HG02759 (cell line): ENCODE results near the gene PRM1.

Experiments used
- ATAC-seq: cut with Tn5 transposase; IDR thresholded peaks from one replicate; pipeline ENCODE4 v1.9.1; 2021; ENCODE audit warnings: mild to moderate bottlenecking, moderate library complexity; ENCODE audit not compliant: unreplicated experiment

The PRM1 gene

DNA sequence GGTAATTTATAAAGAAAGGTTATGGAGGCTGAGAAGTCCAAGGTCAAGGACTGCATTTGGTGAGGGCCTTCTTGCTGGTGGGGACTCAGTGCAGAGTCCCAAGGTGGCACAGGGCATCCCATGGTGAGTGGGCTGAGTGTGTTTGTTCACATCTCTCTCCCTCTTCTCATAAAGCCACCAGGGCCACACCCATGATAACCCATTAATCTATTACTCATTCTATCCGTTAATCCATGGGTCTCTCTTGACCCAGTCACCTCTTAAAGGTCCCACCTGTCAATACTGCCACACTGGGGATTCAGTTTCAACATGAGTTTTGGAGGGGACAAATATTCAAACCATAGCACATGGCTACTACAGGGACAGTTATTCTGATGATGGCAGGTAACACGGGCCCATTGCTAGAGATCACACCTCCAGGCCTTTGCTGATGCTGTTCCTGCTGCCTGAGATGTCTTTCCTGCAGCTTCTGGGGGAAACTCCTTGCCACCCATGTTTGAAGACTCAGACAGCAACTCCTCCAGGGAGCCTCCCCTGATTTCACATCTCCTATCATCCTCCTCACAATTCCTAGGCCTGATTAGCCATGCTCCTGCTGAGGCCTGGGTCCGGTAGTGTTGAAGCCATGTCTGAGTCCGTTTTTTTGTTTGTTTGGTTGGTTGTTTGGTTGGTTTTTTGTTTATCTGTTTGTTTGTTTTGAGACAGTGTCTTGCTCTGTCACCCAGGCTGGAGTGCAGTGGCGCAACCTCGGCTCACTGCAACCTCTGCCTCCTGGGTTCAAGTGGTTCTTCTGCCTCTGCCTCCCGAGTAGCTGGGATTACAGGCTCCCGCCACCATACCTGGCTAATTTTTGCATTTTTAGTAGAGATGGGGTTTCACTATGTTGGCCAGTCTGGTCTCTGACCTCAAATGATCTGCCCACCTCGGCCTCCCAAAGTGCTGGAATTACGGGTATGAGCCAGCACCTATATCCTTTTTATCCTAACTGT is 41.2 kb downstream of the PRM1 start:
- no peak for ATAC-seq

DNA sequence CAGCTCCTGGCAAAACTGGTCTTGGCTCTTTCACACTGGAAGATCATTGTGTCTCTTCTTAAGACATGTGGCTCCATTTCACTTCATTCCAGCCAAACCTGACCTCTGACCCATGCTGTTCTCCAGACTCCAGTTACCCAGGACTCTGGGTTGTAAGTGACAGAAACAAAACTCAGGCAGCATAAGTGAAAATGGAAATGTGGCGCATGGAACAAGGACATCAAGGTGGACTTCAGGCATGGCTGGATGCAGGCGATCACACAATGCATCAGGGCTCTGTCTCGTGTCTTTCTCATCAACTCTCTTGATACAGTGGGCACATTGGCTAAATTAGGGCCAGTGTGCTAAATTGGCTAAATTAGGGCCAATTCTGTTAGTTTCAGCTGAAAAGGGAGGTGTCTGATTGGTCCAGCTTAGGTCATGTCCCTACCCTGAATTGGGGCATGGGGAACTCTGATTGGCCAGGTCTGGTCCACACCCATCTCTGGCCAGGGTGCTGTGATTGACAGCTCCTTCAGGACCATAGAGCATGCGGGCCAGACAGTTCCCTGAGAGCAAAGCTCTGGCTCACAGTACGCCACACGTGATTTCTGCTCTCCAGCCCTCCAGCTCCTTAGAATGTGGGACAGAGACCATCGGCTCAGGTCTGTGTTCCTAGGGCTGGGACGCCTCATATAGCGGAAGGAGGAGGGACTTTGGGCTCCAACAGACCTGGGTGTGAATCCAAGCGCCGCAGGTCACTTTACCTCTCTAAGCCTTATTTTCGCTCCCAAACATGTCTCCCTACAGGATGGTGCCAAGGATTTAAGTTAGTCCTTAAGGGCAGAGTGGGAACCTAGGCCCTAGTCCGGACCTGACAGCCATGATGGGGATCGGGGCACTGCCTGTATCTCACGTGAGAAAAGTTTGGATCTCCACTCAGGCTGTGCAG is 42.6 kb downstream of the PRM1 start:
- no peak for ATAC-seq

DNA sequence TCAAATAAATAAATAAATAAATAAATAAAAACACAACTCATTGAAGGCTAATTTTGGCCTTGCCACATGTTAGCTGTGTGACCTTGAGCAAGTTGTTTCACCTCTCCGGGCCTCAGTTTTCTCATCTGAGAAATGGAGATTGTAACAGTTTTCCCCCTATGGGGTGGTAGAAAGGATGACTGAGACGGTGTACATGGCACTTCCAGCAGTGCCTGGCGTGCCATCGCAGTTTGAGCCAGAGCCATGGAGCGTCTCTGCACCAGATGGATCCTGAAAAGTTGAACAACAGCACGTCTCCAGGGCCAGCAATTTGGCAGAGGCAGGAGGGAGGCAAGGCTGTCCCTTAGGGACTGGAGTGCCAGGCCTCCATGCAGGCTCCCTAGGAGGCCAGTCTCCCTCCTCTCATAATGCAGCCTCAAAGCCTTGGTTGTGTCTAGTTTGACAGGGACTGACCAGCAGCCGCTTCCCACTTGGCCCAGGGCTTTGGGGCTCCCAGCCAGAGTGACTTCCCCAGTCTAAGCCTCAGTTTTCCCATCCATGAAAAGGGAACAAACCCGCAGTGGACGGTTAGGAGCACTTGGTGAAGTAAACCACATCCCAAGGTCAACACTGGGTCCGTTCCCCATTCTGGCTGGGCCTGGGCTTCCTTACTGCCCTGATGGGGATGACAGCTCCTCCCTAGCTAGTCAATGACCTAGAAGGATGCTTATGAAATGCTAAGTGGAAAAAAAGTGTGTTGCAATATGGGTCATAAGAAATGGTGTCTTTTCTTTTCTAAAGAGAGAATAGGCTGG is 44.5 kb downstream of the PRM1 start:
- ATAC-seq, result no peak

DNA sequence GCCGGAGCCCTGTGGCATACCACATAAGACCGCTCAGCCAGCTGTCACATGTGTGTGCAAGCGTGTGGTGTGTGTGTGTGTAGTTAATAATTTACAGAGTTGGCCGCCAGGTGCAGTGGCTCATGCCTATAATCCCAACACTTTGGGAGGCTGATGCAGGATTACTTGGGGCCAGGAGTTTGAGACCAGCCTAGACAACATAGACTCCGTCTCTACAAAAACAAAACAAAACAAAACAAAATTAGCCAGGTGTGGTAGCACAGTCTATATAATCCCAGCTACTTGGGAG is 45.5 kb downstream of the PRM1 start:
- no peak for ATAC-seq

DNA sequence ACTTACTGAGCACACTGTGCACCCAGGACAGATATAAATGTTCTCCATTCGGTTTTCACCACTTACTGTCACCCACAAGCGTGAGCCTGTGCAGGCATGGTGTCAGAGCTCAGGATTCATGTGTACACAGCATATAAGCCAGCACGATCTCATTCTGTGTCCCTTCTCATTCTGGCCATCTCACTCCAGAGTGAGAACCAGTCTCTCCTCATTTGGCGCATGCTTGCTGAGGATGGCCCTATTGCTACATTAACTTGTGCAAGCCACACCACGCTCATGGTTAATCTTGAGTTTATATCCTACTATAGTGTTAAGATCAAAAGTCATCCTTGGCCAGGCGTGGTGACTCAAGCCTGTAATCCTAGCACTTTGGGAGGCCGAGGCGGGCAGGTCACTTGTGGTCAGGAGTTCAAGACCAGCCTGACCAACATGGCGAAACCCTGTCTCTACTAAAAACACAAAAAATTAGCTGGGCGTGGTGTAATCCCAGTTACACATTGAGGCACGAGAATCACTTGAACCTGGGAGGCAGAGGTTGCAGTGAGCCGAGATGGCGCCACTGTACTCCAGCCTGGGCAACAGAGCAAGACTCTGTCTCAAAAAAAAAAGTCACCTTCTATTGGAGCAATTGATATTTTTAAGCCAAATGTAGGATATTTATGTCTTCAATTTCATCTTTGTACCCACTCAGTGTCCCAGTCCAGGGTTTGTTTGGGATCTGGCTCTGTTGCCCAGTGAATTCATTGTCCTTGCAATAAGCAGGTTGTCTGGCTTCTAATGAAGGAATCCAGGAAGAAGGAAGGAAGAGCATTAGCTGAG is 46.0 kb downstream of the PRM1 start:
- ATAC-seq, result no peak

DNA sequence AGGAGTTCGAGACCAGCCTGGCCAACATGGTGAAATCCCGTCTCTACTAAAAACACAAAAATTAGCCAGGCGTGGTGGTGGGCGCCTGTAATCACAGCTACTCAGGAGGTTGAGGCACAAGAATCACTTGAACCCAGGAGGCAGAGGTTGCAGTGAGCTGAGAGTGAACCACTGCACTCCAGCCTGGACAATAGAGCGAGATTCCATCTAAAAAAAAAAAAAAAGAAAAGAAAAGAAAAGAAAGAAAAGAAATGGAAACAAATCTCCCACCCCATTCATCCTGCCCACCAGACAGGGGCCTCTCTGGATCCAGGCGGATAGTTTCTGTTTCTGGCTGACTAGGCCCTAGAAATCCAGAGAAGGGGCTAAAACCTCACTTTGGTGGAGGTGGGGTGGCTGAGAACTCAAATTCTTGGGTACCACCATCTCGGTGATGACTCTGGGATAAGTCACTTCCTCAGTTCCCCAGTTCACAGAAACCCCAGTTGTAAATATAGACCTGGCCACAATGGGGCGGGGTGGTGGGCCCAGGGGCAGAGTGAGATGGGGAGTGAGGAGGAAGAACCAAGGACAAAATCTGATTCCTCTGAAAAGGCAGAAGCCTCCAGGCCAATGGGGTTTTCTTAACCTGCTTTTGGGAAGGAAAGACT is 47.3 kb downstream of the PRM1 start:
- ATAC-seq, result no peak

DNA sequence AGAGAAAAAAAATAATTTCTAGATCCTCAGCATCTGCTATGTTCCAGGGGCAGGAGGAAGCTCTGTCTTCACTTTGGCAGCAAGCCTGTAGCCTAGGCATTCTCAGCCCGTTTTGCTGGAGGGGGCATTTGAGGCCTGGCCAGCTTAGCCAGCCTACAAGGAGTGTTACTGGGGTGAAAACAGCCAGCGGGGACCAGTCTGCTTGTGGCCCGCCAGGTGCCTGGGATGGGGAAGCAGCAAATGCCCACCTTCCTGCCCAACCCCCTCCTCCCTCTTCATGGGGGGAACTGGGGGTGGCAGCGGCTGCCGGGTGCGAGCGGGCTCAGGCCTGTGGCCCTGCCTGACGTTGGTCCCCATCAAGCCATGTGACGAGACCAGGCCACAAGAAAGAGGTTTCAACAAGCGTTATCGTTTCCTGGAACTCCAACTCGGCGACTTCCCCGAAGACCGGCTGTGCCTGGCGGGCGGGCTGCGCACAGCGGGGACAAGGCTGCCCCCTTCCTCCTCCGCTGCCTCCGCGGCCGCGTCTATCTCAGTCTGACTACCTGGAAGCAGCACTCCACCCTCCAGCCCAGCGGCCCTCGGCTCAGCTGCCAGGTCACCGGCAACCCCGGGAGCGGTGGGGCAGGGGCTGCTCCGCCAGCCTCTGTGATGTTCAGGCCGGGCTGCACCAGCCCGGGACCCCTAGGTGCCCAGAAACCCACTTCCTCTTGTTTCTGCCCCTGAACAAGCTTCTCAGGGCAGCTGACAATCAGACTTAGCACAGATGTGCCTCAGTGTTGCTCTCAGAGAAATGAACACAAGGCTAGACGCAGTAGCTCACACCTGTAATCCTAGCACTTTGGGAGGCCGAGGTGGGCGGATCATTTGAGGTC is 48.0 kb downstream of the PRM1 start:
- ATAC-seq, result peak; percentile 76

DNA sequence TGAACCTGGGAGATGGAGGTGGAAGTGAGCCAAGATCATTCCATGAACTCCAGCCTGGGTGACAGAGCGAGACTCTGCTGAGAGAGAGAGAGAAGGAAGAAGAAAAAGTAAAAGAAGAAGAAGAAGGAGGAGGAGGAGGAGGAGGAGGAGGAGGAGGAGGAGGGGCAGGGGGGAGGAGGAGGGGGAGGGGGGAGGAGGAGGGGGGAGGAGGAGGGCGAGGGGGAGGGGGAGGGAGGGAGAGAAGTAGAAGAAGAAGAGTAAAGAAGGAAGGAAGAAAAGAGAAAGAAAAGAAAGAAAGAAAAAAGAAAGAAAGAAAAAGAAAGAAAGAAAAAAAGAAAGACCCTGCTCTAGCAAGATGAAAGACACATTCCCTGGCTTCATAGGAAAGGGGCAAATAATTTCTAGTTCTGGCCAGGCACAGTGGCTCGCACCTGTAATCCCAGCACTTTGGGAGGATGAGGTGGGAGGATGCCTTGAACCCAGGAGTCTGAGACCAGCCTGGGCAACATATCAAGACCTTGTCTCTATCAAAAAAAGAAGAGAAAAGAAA is 48.8 kb downstream of the PRM1 start:
- no peak for ATAC-seq

DNA sequence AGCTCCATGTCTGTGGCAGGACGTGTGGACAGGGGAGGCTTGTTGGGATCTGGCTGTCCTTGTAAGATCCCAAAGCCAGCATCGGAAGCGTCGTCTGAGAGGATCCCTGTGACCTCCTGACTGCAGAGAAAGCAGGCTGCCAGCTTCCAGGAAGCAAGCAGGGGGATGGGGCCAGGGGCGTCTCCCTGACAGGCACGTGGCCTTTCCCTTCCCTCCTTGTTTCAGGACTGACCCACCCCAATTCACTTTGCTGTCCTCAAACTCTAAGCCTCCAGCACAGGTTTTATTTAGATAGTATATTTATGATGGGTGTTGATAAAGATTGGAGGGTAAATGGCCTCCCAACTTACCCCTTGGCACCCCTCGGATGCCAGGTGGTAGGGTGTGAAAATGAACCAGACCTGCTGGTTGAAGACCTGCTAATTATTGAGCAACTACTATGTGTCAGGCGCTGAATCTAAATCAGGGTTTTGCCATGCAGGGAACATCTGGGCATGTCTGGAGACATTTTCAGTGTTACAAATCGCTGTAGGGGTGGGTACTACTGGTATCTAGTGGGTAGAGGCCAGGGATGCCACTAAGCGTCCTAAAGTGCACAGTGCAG is 49.7 kb downstream of the PRM1 start:
- ATAC-seq, result no peak
